ENCODE measurements around the gene PIK3R5.

DNA sequence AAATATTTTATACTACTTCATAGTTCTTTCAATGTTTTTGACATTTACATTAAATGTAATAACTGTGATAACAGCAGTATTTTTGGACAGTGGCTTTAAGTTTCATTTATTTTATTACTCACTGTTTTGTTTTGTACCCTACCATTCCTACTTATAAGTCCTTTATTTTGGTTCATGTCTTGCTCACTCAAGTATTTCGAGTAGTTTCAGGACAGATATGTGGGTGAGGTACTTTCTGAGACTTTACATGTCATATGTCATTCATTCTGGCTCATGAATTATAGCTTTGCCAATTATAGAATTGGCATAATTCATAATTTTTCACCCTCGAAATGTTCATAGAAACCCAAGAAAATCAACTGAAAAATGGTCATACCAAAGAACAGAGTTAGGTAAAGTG, 44.4 kb downstream of the PIK3R5 start:
- TF ChIP-seq GATA3 (IDR thresholded peaks at IDR 0.05; ENCODE audit: low read depth, low read length) (no peak), GATA2 (IDR thresholded peaks at IDR 0.05; ENCODE audit: low read depth, low read length) (no peak)

All from SH-SY5Y (cell line).